Measurements from ENCODE around the gene TAF9B. TPM values are rescaled to one million over a fixed set of nuclear protein-coding genes. Genes with fewer than 3 reads are reported as not detected.

TAF9B gene
- total and polyA plus RNA-seq, 2 donors (not counting 3 experiments of a cell fraction or from before 2014, with no cell fraction given), result 16.0 to 25.9 TPM

DNA sequence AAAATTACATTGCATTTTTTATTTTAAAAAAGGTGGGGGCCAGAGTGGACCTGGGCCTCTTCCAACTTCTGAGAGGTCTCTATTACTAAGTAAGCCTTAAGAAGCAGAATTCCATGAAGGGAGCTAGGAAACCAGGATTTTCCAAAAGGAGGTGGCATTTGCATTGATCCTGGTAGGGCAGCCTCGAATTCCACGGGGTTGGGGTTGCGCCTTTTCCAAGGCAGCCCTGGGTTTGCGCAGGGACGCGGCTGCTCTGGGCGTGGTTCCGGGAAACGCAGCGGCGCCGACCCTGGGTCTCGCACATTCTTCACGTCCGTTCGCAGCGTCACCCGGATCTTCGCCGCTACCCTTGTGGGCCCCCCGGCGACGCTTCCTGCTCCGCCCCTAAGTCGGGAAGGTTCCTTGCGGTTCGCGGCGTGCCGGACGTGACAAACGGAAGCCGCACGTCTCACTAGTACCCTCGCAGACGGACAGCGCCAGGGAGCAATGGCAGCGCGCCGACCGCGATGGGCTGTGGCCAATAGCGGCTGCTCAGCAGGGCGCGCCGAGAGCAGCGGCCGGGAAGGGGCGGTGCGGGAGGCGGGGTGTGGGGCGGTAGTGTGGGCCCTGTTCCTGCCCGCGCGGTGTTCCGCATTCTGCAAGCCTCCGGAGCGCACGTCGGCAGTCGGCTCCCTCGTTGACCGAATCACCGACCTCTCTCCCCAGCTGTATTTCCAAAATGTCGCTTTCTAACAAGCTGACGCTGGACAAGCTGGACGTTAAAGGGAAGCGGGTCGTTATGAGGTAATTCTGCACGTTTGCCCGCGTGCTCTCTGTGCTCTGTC, 35.6 kb downstream of the TAF9B start, which contains the start of gene PGK1:
TSS of gene PGK1 (plus strand) at position 626 of the 824 bp plus-strand sequence. CDS start at position 719, 93 bp downstream.
- no TSS peak for BruUV-seq (replicated peaks)
- intact Hi-C loops (cut with micrococcal nuclease), result loop anchor here (1.0 to 10.0 kb wide), 3 partner anchors 35 to 1019 kb away; partner anchors contain the start of genes COX7B and TAF9B
- Histone ChIP-seq H3K9me3 (replicated peaks; ENCODE audit: control insufficient read depth, insufficient read depth, low read length) (no peaks in the 10 kb centered on the region), H4K20me1 (replicated peaks; ENCODE audit: control insufficient read depth, extremely low read depth, insufficient read depth, low read length) (peaks cover 13% of the 10 kb centered on the region), H3K4me3 (replicated peaks in 1 of 3; ENCODE audit: insufficient read depth in 1 of 3, low read depth in 1 of 3, low read length in 3 of 3) (peak within 1 kb of the TSS; percentile 33 to 96 (median 71)), H3K9ac (replicated peaks; ENCODE audit: extremely low read depth, insufficient read depth, low read length) (peak within 1 kb of the TSS; percentile 99), H3K36me3 (ENCODE audit: control insufficient read depth in 2 of 2, extremely low read depth in 1 of 2, insufficient read depth in 2 of 2, low read length in 2 of 2) (no peaks in the 10 kb centered on the region), H3K79me2 (ENCODE audit: control insufficient read depth, insufficient read depth, low read length) (peaks cover 47% of the 10 kb centered on the region), H3K4me2 (ENCODE audit: insufficient read depth, low read length) (peak within 1 kb of the TSS; percentile 92), H3K27me3 (ENCODE audit: control insufficient read depth in 2 of 2, insufficient read depth in 2 of 2, low read length in 2 of 2) (peaks cover 2 to 3% of the 10 kb centered on the region in 2 experiments), H3K27ac (ENCODE audit: insufficient read depth, low read depth, low read length) (peak within 1 kb of the TSS; percentile 94), H3K9me1 (replicated peaks; ENCODE audit: control insufficient read depth, extremely low read depth, insufficient read depth, low read length) (no peaks in the 10 kb centered on the region), H2AFZ (ENCODE audit: low read depth, low read length) (no peak within 1 kb of the TSS), H3K4me1 (ENCODE audit: control insufficient read depth, extremely low read depth, insufficient read depth, low read length) (peaks cover 33% of the 10 kb centered on the region)
- POLR2A ChIA-PET, result no interaction called here
- dilution Hi-C loops (cut with MboI; ENCODE audit: extremely low pct_ligation_motif_present, low sequenced_read_pairs), result no loop called here
- FAIRE-seq (peak; percentile 85), DNase-seq (ENCODE audit: low read depth, low spot score) (peak; percentile 97)
- CTCF ChIA-PET, result no interaction called here
- no peak for TF ChIP-seq MYC (IDR thresholded peaks at IDR 0.05; ENCODE audit: low read depth, low read length)
- TF ChIP-seq FOS (IDR thresholded peaks at IDR 0.05; ENCODE audit: borderline replicate concordance, insufficient read depth, low read length), result peak; percentile 12
- no peak for TF ChIP-seq GATA2 (IDR thresholded peaks at IDR 0.05; ENCODE audit: insufficient read depth, insufficient read length, low read depth, low read length)
- TF ChIP-seq EZH2 (IDR thresholded peaks at IDR 0.05; ENCODE audit: borderline replicate concordance, low read depth, low read length, severe bottlenecking), result no peak
- TF ChIP-seq, protein P1, sequence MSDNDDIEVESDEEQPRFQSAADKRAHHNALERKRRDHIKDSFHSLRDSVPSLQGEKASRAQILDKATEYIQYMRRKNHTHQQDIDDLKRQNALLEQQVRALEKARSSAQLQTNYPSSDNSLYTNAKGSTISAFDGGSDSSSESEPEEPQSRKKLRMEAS (IDR thresholded peaks at IDR 0.05; ENCODE audit: insufficient read depth, insufficient read length), result no peak
- TF ChIP-seq POLR2A (IDR thresholded peaks at IDR 0.05; ENCODE audit: low read depth, low read length), result peak; percentile 69
- TF ChIP-seq JUN (IDR thresholded peaks at IDR 0.05; ENCODE audit: borderline replicate concordance, insufficient read depth, insufficient read length, low read depth), result no peak
- TF ChIP-seq, protein P2, sequence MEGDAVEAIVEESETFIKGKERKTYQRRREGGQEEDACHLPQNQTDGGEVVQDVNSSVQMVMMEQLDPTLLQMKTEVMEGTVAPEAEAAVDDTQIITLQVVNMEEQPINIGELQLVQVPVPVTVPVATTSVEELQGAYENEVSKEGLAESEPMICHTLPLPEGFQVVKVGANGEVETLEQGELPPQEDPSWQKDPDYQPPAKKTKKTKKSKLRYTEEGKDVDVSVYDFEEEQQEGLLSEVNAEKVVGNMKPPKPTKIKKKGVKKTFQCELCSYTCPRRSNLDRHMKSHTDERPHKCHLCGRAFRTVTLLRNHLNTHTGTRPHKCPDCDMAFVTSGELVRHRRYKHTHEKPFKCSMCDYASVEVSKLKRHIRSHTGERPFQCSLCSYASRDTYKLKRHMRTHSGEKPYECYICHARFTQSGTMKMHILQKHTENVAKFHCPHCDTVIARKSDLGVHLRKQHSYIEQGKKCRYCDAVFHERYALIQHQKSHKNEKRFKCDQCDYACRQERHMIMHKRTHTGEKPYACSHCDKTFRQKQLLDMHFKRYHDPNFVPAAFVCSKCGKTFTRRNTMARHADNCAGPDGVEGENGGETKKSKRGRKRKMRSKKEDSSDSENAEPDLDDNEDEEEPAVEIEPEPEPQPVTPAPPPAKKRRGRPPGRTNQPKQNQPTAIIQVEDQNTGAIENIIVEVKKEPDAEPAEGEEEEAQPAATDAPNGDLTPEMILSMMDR (IDR thresholded peaks at IDR 0.05; ENCODE audit: extremely low read depth in 1 of 2, insufficient read depth in 1 of 2, low read depth in 1 of 2, low read length in 2 of 2), result no peak
- TF ChIP-seq POLR2AphosphoS5 (IDR thresholded peaks at IDR 0.05; ENCODE audit: insufficient read depth, low read depth, low read length), result peak; percentile 57

Data from endothelial cell of umbilical vein (primary cell).